Dermis blood vessel endothelial cell (primary cell): ENCODE data around the gene PFN2. TPM values are rescaled to one million over a fixed set of nuclear protein-coding genes. Genes with fewer than 3 reads are reported as not detected.

Source experiments
- total RNA-seq: library from RNA; depleted of rRNA; stranded (reverse); fragments of >200 nt; gene quantifications from 2 replicates; pipeline ENCODE4 v1.2.3, GENCODE V29; 2014

Gene PFN2
- total RNA-seq, 1 donor from 2014 or later = 16.8 TPM

Other genes with a start within 250 kb of the PFN2 start
- 30.8 and 38.1 TPM in 2 replicates for gene COMMD2, start 218.4 kb downstream of the PFN2 start, total RNA-seq
- gene ANKUB1, start 178.3 kb downstream of the PFN2 start, total RNA-seq = not detected in 2 replicates
- 62.6 and 75.7 TPM in 2 replicates for gene RNF13, start 157.7 kb downstream of the PFN2 start, total RNA-seq